HG03280 (cell line): ENCODE measurements around the gene NLN.
A peak's percentile ranks its signal among the peaks of the same experiment; 100 is the strongest.
"Not testable (repeated sequence)": the region's sequence is repeated elsewhere in the genome, so short reads cannot be mapped to it uniquely, and the experiment has no call there.

Source experiments
- ATAC-seq: cut with Tn5 transposase; IDR thresholded peaks from one replicate; pipeline ENCODE4 v1.9.1; 2021; ENCODE audit warnings: mild to moderate bottlenecking, moderate library complexity; ENCODE audit not compliant: unreplicated experiment

The NLN gene

DNA sequence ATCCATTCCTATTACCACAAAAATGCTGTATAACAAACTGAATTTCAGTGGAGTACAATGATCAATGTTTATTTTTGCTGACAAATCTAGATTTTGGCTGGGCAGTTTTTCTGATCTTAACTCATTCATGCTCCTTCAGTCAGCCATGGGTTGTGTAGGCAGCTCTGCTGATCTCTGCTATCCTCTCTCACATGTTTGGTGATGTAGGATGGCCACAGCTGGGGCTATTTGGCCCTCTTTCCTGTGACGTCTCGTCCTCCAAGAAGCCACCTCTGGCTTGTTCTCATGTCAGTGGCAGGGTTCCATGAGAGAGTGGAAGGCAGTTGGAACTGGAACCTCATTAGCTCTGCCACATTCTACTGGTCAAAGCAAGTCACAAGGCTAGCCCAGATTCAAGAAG lies 8.9 kb downstream of the NLN start:
- ATAC-seq = no peak

DNA sequence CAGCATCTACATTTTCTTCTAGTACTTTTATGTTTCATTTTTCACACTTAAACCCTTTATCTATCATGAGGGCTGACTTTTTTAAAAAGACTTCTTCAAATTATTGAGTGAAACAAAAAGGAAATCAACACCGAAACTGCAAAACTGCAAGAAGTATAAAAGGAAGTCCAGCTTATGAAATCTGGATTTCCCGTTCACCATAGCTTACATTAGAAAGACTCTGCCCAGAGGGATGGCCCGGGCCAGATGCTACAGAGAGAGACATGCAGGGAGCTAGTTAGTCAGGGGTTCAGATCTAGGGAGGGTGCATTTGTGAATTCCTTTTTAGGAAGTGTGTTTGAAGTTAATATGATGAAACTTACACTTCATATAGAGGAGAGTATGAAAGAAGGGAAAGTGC lies 10.0 kb downstream of the NLN start:
- ATAC-seq = not testable (repeated sequence)

DNA sequence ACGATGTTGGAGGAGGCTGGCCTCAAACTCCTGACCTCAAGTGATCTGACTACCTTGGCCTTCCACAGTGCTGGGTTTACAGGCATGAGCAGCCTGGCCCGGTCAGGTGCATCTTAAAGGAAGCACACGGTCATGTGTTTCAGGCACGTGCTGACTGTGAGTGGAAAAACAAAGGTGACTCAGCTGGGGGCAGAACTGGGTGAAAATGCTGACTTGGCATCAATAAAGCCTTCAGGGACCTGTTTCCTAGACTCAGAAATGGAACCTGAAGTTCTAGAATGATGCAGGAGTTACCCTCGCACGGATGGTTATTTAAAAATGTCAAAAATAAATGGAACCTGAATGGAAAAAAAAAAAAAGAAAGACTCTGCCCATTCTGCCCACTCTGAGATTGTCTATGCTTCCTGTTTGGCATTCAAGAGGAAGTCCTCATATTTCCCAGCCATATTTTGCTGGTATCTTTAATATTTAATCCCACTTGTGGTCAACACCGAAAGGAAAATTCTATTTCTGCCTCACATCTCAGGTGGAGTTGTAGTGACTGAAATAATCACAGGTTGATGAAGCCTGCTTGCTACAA lies 12.3 kb downstream of the NLN start:
- not testable (repeated sequence) for ATAC-seq

DNA sequence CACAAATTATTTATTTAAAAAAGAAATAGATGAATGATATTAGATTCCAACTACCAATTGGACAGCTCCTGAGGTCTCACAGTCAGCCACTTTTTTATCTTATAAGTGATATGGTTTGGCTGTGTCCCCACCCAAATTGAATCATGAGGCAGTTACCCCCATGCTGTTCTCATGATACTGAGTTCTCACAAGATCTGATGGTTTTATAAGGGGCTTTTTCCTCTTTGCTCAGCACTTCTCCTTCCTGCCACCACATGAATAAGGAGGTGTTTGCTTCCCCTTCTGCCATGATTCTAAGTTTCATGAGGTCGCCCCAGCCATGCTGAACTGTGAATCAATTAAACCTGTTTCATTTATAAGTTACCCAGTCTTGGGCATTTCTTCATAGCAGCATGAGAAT lies 12.9 kb downstream of the NLN start:
- no peak for ATAC-seq

DNA sequence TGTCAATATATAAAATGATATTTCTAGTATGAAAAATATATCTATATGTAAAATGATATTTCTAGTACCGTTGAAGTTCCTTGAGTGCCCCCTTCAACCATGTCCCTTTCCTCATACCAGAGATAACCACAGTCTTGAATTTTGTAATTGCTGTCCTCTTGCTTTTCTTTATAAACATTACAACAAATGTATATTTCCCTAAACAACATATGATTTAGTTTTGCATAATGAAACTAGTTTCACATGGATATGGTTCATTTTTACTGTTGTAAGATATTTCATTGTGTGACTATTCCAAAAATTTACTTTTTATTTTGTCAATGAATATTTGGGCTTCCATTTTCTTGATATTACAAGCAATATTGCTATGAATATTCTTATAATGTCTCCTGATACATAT lies 14.0 kb downstream of the NLN start:
- ATAC-seq = no peak

DNA sequence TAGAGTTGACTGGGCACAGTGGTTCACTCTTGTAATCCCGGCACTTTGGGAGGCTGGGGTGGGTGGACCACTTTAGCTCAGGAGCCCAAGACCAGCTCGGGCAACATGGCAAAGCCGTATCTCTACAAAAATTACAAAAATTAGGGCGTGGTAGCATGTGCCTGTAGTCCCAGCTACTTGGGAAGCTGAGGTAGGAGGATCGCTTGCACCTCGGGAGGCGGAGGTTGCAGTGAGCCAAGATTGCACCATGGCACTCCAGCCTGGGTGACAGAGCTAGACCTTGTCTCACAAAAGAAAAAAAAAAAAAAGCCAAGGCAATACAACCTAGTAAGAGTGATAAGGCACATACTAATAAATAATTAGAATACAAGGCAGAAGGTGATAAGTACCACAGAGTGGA lies 15.8 kb downstream of the NLN start:
- no peak for ATAC-seq

DNA sequence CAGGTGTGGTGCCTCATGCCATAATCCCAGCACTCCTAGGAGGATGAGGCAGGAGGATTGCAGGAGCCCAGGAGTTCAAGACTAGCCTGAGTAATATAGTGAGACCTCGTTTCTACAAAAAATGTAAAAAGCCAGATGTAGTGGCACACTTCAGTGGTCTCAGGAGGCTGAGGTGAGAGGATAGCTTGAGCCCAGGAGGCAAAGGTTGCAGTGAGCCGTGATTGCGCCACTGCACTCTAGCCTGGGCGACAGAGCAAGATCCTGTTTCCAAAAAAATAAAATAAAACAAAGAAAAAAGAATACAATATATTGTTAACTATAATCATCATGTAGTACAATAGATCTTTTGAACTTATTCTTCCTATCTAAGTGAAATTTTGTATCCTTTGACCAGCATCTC lies 16.3 kb downstream of the NLN start:
- no peak for ATAC-seq

DNA sequence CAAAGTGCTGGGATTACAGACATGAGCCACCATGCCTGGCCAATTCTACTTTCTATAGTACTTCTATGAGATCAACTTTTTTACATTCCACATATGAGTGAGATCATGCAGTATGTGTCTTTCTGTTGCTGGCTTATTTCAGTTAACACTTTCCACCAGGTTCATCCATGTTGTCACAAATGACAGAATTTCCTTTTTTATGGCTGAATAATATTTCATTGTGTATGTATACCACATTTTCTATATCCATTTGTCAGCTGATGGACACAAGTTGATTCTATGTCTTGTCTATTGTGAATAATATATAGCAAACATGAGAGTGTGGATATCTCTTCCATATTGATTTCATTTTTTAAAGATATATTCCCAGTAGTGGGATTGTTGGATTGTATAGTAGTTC lies 17.2 kb downstream of the NLN start:
- no peak for ATAC-seq

DNA sequence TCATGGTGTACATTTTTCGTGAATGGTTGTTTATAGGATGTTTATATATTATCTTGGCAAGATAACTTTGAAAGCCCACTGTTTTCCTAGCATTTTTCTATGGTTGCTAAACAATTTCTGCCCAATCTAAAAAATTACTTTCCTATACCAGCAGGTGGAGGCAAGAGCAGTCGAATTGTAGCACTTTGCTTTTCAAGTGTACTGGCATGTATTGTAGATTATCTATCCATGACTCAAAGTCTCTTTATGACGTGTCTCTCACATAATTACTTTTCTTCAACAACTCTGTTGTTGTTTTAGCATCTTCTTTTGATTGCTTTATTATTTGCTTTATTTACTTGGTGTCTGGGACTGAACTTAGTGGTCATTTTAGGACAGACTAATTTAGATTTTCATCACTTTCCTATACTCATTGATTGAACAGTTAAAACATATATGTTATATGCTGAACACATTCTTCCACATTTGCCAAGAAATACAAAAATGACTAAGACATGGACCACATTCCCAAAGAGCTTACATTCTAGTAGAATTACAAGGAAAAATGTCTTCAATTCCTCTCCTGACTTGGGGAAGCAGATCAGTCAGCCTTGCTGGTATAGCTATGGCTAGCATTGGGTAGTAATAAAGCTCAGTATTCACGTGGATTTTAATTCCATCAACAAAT lies 20.7 kb downstream of the NLN start:
- ATAC-seq = peak; percentile 75

DNA sequence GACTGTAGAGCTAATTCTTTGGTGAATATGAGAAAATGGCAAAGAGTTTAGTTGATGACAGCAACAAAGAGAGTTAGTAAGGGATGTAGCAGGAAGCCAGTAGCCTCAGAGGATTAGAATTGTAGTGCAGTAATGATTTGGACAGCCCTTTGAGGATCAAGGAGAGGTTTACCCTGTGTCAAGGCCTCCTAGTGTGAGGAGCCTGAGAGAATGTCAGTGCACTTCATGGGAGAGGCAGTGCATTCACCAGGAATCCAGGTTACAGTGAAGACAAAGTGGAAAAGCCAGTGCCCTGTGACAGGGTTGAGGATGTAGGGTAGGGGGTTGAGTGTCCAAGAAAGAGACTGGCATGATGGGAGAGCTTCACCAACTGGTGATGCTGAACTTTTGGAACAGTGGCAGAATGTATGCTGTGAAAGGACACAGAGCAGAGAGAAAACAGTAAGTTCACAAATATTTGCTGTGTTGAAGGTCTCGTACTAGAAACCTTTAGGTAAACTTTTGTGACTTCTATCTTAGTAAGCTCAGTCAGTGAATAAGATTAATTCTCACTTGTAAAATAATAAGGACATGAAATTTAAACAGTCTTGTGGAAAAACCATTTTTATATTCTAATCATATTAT lies 27.3 kb downstream of the NLN start:
- ATAC-seq = no peak

DNA sequence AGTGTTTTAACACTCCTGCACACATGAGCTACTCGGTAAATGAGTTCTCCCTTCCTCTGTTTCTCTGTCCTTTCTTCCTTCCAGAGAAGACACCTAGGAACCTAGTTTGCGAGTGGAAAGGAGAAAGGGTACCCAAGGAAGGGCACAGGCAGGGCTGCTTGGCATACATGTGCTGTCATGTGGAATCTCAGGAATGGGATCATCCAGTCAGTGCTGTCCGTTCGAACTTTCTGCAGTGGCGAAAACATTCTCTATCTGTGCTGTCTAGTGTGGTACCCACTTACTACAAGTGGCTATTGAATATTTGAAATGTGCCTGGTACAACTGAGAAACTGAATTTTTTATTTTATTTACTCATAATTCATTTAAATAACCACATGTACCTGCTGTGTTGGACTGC lies 28.0 kb downstream of the NLN start:
- ATAC-seq = no peak

DNA sequence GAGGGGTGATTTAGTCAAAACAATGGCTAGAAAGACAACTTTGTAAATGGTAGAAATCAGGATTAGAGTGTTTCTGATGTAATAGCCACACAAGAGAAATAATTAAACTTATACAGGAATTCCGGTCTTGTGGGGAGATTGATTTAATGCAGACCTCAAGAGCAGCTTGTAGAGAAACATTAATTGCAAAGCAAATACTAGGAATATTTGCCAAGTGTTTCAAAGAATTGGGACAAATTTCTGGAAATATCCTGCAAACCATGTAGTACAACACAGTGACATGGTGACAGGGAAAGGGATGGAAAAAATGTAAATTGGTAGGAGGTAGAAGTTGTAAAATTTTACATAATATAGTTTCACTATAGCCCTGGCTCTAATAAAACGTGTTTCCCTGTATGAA lies 28.9 kb downstream of the NLN start:
- ATAC-seq = no peak

DNA sequence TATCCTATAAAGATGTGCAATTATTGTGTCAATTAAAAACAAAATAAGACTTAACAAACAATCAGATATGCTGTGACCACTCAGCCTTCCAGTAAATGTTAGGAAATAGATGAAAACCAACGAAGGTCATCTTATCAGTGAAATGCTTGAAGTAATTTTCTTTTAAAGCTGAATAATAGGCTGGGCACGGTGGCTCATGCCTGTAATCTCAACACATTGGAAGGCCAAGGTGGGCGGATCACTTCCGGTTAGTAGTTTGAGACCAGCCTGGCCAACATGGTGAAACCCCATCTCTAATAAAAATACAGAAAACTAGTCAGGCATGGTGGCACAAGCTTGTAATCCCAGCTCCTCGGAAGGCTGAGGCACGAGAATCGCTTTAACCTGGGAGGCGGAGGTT lies 31.2 kb downstream of the NLN start:
- no peak for ATAC-seq

DNA sequence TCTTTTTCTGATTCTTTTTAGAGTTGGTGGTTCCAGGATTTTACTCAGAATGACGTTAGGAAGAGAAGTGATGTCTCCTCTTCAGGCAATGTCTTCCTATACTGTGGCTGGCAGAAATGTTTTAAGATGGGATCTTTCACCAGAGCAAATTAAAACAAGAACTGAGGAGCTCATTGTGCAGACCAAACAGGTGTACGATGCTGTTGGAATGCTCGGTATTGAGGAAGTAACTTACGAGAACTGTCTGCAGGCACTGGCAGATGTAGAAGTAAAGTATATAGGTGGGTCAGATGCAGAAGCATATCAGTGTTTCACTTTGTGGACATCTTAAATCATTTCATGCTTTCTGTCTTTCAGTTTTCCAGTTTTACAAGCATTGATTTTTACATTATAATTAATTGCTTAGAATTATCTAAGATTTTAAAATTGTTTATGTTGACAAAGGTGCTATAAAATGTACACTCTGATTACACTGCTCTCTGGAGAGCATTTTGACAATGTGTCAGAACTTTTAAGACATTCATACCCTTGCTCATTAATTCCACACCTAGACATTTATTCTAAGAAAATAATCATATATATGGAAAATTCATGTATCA lies 36.6 kb downstream of the NLN start:
- ATAC-seq = no peak

DNA sequence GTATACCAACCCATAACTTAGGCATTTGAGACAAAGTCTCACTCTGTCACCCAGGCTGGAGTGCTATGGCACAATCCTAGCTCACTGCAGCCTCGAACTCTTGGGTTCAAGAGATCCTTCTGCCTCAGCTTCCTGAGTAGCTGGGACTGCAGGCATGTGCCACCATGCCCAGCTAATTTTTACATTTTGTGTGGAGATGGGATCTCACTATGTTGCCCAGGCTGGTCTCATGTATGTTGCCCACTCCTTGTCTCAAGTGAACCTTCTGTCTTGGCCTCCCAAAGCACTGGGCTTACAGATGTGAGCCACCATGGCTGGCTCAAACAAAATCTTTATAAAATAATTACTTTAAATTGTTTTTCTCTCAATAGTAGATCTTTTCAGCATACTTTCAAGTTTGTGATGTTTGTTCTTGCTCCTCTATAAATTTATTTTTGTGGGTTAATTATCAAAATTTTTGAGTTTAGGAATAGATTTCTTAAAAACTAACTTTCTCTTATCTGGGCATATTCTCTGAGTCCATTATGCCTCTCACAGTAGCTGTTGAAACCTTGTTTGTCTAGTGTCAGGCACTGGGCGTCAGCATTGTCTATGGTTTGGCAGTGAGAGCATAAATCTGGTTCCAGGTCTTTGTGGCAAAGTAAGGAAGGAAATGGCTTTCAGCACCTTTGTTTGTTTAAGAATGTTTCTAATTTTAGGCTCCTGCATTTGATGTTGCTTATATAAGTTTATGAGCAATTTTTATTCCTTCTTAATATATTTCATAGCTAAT lies 38.7 kb downstream of the NLN start:
- ATAC-seq = no peak

DNA sequence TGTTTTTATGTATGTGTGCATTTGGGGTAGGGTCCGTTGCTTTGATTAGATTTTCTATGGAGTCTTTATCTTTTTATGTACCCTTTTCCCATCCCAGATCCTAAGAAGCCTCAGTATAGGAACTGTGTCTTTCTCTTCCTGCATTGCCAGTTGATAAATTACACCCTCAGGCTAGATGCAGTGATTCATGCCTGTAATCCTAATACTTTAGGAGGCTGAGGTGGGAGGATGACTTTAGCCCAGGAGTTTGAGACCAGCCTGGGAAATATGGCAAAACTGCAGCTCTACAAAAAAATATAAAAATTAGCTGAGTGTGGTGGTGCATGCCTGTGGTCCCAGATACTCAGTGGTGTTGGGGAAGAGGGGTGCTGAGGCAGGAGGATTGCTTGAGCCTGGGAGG lies 40.2 kb downstream of the NLN start:
- ATAC-seq = no peak

DNA sequence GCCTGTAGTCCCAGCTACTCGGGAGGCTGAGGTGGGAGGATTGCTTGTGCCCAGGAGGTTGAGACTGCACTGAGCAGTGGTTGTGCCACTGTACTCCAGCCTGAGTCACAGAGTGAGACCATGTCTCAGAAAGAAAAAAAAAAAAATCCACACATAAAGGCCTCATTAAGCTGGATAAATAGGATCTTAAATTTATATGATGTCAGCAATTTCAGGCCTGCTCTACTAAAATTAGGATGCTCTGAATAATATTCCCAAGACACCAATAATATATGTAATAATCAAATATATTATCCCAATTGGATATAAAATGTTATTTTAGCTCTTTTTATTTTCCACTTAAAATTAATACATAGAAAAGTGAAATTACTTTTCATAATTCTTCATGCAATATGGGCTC lies 43.6 kb downstream of the NLN start:
- no peak for ATAC-seq

DNA sequence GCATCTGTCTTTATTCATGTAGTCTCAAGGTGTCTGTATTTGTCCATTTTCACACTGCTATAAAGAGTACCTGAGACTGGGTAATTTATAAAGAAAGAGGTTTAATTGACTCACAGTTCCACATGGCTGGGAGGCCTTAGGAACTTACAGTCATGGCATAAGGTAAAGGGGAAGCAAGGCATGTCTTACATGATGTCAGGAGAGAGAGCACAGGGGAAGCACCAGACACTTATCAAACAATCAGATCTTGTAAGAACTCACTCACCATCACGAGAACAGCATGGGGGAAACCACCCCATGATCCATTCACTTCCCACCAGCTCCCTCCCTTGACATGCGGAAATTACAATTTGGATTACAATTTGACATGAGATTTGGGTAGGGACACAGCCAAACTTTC lies 44.2 kb downstream of the NLN start:
- no peak for ATAC-seq

DNA sequence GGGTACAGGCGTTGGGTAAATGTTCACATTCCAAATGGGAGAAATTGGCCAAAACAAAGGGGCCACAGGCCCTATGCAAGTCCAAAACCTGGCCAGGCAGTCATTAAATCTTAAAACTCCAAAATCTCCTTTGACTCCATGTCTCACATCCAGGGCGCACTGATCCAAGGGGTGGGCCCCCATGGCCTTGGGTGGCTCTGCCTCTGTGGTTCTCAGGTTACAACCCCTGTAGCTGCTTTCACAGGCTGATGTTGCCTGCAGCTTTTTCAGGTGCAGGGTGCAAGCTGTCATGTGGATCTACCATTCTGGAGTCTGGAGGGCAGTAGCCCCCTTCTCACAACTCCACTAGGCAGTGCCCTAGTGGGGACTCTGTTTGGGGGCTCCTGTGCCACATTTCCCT lies 44.8 kb downstream of the NLN start:
- no peak for ATAC-seq

DNA sequence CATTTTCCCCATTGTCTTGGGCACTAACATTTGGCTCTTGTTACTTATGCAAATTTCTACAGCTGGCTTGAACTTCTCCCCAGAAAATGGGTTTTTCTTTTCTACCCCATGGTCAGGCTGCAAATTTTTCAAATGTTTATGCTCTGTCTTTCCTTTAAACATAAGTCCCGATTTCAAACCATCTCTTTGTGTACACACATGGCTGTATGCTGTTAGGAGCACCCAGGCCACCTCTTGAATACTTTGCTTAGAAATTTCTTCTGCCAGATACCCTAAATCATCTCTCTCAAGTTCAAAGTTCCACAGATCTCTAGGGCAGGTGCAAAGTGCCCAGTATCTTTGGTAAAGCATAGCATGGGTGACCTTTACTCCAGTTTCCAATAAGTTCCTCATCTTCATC lies 45.6 kb downstream of the NLN start:
- no peak for ATAC-seq

DNA sequence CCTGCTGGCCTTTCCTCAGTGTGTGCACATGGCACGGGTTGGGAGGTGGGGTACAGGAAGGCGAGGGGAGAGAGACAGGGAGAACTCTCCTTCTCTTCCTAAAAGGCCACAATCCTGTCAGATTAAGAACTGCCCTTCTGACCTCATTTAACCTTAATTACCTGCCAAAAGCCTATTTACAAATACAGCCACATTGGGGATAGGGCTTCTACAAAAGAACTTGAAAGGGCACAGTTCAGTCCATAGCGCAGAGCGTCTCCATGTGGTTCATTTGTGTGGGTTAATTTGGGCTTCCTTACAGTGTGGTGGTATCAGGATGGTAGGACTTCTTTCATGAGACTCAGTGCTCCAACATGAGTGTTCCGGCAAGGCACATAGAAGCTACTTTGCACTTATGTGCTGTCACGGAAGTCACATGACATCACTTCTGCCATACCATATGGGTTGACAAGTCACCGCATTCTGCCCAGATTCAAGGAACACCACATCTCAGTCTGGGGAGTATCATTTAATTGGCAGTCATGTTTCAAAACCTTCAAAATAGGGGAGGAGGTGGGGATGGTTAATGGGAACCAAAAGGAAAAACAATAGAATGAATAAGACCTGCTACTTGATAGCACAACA lies 46.8 kb downstream of the NLN start:
- no peak for ATAC-seq
